ENCODE measurements around the gene LRRC3C.
"Not testable (repeated sequence)": the region's sequence is repeated elsewhere in the genome, so short reads cannot be mapped to it uniquely, and the experiment has no call there.

Gene LRRC3C

GRCh38 chr17:39927101-39927928, at the start of gene LRRC3C, which contains the start of gene ORMDL3:
LRRC3C (plus strand) TSS chr17:39927732; CDS start chr17:39941524, 13,792 bp downstream.
ORMDL3 (minus strand) TSS chr17:39927601; CDS start chr17:39924203, 3,398 bp downstream.
- peak; percentile 44 for DNase-seq (ENCODE audit: low read depth)

- DNase-seq (ENCODE audit: low read depth), result not testable (repeated sequence)
Observed at GRCh38 chr17:39886102-39886501, 41.4 kb upstream of the LRRC3C start.

GRCh38 chr17:39887078-39887477, 40.5 kb upstream of the LRRC3C start:
- DNase-seq (ENCODE audit: low read depth), result no peak

- DNase-seq (ENCODE audit: low read depth), result no peak
Observed at GRCh38 chr17:39889200-39889599, 38.3 kb upstream of the LRRC3C start.

- no peak for DNase-seq (ENCODE audit: low read depth)
Observed at GRCh38 chr17:39894681-39895376, 32.7 kb upstream of the LRRC3C start.

GRCh38 chr17:39898088-39898487, 29.4 kb upstream of the LRRC3C start:
- no peak for DNase-seq (ENCODE audit: low read depth)

GRCh38 chr17:39899215-39899614, 28.3 kb upstream of the LRRC3C start:
- no peak for DNase-seq (ENCODE audit: low read depth)

- DNase-seq (ENCODE audit: low read depth), result not testable (repeated sequence)
Observed at GRCh38 chr17:39902027-39902426, 25.5 kb upstream of the LRRC3C start.

GRCh38 chr17:39903158-39903884, 24.2 kb upstream of the LRRC3C start:
- no peak for DNase-seq (ENCODE audit: low read depth)

GRCh38 chr17:39904990-39905288, 22.6 kb upstream of the LRRC3C start:
- DNase-seq (ENCODE audit: low read depth), result no peak

GRCh38 chr17:39908789-39909352, 18.7 kb upstream of the LRRC3C start:
- DNase-seq (ENCODE audit: low read depth), result no peak

GRCh38 chr17:39913989-39914388, 13.5 kb upstream of the LRRC3C start:
- DNase-seq (ENCODE audit: low read depth), result no peak

- no peak for DNase-seq (ENCODE audit: low read depth)
Observed at GRCh38 chr17:39915559-39915958, 12.0 kb upstream of the LRRC3C start.

GRCh38 chr17:39916918-39917317, 10.6 kb upstream of the LRRC3C start:
- no peak for DNase-seq (ENCODE audit: low read depth)

GRCh38 chr17:39919087-39919683, 8.3 kb upstream of the LRRC3C start:
- DNase-seq (ENCODE audit: low read depth), result no peak

GRCh38 chr17:39920218-39921210, 7.0 kb upstream of the LRRC3C start:
- DNase-seq (ENCODE audit: low read depth), result no peak

- DNase-seq (ENCODE audit: low read depth), result no peak
Observed at GRCh38 chr17:39921323-39921722, 6.2 kb upstream of the LRRC3C start.

- DNase-seq (ENCODE audit: low read depth), result no peak
Observed at GRCh38 chr17:39922006-39922405, 5.5 kb upstream of the LRRC3C start.

GRCh38 chr17:39923230-39923629, 4.3 kb upstream of the LRRC3C start:
- DNase-seq (ENCODE audit: low read depth), result no peak

- peak; percentile 21 for DNase-seq (ENCODE audit: low read depth)
Observed at GRCh38 chr17:39923836-39924690, 3.5 kb upstream of the LRRC3C start.

Measured in GM04503 (cell line).